ENCODE measurements around the gene CRACR2A.
A peak's percentile ranks its signal among the peaks of the same experiment; 100 is the strongest.

CRACR2A gene

DNA sequence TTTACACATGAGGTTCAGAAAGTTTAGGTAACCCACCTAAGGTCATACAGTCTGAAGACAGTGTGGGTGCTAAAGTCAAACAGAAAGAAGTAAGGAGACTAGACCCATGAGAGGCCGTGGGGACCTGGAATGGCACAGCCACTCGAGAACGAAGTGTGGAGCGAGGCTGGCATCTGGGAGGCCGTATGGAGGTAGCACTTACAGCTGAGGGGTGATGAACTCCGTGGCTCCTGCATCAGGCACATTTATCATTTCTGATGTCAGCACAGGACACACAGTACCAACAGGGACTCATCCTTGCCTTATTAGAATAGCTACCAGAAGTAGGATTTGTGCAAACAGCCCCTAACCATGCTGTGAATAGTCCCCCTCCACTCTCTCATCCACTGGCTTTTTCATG is 30.5 kb downstream of the CRACR2A start:
- no peak for DNase-seq

DNA sequence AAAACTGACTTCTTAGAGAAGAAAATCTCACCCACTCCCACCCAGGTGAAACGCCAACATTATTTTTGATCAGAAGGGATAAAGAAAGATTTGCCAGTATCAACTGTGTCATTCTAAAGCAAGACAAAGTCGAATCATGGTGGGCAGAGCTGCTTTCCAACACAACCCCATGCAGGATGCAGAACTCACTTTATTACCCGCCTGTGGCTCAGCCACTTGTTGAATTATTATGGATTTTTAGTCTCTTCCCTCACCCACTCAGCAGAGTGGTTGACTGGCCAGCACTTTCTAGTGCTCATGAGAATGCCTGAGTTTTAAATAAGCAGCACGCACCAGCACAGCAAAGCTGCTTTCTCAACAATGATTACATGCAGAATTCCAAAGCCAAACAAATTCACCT is 32.1 kb downstream of the CRACR2A start:
- DNase-seq: no peak

DNA sequence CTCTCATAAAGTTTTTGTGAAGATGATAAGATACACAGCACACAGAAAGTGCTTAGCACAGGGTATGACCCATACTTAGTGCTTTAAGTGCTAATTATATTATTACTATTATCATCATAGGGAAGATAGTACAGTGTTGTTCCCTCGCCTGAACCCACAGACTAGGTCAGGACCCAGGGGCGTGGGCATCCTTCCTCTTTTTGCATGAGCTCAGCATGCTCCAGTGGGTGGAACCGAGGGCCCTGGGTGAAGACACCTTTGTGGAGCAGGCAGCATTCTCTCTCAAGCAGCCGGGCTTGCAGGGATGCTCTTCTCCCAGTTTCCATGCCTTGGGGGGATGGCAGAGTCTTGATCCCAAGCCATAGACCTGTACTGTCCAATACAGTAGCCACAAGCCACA is 34.8 kb downstream of the CRACR2A start:
- DNase-seq: no peak

DNA sequence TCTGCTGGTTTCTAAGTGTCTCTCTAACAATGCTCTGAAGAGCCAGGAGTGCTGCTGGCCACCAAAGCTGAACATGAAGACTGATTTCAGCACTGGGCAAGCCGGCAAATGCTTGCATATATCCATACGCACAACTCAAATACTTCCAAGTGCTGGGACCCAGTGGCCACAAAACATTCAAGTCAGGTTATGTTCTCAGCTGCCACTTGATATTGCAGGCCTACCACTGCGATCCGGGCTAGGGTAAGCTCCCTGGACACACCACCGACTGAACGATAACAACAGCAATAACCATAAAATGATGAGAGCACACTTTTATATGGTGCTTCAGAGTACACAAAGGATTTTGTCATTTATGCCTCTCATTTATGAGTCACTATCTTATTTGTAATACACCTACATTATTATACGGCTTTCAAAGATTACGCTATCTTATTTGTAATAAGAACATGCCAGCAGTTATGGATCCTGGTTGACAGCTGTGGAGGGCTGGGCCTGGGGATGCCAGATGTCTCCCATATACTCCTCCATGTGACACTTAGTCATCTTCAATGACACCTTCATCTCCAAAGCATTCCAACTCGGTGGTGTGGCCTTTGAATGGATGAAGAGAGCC is 35.5 kb downstream of the CRACR2A start:
- no peak for DNase-seq

DNA sequence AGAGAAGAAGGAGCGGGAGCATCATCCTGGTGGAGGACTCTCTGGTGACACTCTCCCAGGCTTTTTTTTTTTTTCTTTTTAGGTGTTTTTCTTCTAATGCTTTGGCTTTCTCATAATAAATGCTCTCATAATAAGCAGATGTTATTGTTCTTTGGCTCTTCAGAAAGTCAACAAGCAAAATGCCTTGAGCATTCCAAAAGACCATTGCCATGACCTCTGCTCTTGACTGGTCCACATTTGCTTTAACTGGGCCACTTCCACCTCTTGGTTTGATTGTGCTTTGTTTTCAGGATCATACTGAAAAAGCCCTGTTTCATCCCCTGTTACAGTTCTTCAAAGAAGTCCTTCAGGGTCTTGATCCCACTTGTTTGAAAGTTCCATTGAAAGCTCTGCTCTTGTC is 36.9 kb downstream of the CRACR2A start:
- no peak for DNase-seq

- no peak for DNase-seq
Measured at GRCh38 chr12:3713947-3714346, 39.0 kb downstream of the CRACR2A start.

DNA sequence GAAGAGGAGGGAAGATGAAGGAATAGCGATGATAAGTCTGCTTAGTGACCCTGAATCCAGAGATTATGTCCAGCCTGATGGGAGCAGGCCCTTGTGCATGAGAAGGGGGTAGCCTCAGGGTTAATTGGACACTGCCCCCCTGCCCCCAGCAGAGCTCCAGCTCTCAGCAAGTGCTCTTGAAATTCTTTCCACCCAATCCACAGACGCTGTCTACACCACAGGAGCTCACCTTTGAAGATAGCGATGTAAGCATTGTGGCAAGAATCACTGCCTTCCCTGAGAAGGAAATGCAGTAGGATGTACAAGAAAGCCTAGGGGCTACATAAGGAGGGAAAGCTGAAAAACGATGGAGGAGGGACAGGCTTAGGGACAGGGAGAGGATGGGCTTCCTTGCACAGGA is 39.4 kb downstream of the CRACR2A start:
- DNase-seq: no peak

GRCh38 chr12:3712209-3712992 is 40.5 kb downstream of the CRACR2A start:
- peak in 1 of 3 experiments; percentile 21 for DNase-seq

DNA sequence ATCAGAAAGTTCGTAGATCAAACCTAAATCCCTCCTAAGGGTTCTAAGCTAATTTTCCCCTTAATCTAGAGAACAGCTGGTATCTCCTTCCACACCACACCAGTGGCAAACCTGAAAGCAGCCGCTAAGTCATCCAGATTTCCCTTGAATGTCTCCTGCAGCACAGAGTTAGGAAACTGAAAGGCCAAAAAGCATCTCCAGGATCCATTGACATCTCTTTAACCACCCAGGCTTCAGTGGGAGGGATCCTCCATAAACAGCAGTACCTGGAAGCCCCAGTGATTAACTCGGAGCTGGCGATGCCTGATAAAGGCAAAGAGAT is 47.6 kb downstream of the CRACR2A start:
- no peak for DNase-seq

- no peak for DNase-seq
Measured at GRCh38 chr12:3704512-3705353, 48.2 kb downstream of the CRACR2A start.

- no peak for DNase-seq
Measured at GRCh38 chr12:3700861-3701260, 52.0 kb downstream of the CRACR2A start.

GRCh38 chr12:3698218-3698974 is 54.5 kb downstream of the CRACR2A start:
- peak; percentile 74 to 94 (median 93) for DNase-seq

- DNase-seq: peak in 1 of 3 experiments; percentile 1
Measured at GRCh38 chr12:3697311-3697870, 55.5 kb downstream of the CRACR2A start.

DNA sequence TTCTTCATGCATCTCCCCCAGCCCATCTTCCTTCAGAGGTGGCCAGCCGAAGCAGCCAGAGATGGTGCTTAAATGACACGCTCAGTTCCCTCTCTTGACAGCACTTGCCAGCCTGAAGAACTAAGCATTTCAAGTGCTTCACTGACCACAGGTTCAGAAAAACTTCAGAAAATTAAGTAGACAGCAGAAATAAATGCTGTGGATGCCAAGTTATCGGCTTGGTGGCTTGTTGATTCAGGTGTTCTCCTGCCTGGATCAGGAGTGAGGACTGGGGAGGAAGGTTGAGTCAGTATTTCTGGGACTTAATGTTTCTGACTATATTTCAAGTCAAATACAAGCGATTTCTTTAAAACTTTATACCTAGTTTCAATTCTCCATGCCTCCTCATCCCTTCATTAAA is 58.2 kb downstream of the CRACR2A start:
- DNase-seq: no peak

- no peak for DNase-seq
Measured at GRCh38 chr12:3692616-3693365, 60.1 kb downstream of the CRACR2A start.

DNA sequence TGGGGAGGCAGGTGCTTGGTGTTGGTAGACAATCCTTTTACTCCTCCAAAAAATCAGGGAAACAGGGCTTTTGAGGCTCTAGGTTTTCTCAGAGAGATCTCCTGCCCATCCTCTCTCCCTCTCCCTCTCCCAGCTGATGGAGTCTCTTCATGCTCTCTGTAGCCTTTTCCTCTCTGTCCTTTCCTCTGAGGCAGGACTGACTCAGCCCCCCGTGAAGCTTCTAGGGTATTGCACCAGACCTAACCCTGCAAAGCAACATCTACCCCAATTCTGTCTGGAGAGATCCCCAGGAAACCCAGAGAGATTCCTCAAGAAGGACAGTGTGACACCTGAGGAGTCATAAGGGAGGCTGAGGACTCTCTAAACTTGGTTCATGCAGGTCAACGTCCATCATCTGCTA is 66.4 kb downstream of the CRACR2A start:
- no peak for DNase-seq

DNA sequence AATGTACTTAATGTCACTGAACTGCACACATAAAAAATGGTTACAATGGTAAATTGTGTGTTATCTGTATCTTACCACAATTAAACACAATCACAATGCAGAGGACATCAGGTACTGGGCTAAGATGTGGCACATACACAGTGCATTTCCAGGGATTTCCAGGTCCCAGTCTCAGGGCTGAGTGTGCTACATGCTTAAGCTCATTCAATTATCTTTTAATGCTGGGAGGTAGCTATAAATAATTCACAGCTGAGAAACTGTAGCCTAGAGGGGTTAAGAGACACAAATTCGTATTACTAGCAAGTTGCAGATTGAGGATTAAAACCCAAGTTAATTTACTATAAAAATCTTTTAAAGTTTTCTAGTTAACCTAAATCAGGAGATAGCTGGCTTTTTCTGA is 67.1 kb downstream of the CRACR2A start:
- DNase-seq: peak in 1 of 3 experiments; percentile 22

- DNase-seq: peak in 2 of 3 experiments; percentile 70 to 92
Measured at GRCh38 chr12:3684449-3685051, 68.4 kb downstream of the CRACR2A start.

DNA sequence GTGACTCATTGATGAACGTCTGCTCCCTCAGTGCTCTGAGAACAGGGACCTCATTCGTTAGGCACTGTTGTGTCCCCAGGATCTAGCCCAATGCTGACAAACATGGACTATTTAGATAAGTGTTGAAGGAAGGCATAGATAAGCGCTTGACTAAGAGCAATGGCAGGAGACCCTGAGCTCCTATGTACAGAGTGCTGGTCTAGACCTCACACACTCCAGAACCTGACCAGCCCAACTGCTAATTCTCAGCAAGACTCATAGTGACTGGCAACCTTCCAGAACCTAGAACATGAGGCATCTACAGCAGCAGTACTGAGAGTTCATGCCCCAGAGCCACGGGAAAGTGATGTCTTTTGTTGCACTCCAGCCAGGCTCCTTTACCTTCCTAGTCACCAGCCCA is 69.2 kb downstream of the CRACR2A start:
- DNase-seq: no peak

- no peak for DNase-seq
Measured at GRCh38 chr12:3681595-3682061, 71.3 kb downstream of the CRACR2A start.

DNA sequence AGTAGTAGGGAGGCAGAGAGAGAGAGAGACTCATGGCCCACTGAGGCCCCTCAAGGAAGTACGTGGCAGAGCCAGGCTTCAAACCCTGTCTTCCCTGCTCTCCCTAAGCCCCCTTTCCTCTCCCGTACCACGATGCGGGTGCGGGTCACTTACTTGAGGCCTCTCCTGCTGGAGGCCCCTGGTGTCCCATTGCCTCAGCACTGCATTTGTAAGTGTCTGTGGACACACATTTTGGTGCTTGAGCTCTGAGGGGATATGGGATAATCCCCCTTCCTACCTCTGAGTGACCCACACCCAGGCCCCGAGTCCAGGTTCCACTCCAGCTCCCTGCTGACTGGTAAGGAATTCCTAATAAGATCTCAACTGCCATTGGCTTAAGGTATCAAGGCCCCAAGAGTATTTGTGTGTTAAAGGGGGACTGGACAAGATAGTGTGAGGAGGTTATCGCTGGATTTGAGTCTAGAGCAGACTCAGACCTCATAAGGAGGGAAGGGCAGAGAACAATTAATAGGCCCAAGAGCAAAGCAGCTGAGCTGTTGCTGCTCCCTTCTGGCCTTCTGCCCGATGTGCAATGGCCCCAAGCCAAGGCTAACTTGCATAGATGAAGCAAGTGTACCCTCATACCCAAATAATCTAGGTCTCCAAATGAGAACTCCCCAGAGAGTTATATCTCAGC is 71.9 kb downstream of the CRACR2A start:
- DNase-seq: peak; percentile 36 to 89 (median 73)
